ENCODE results near the gene THOP1. TPM values are rescaled to one million over a fixed set of nuclear protein-coding genes. Genes with fewer than 3 reads are reported as not detected.

Gene THOP1
- total RNA-seq, 1 experiment from 2014 or later: 85.9 TPM

DNA sequence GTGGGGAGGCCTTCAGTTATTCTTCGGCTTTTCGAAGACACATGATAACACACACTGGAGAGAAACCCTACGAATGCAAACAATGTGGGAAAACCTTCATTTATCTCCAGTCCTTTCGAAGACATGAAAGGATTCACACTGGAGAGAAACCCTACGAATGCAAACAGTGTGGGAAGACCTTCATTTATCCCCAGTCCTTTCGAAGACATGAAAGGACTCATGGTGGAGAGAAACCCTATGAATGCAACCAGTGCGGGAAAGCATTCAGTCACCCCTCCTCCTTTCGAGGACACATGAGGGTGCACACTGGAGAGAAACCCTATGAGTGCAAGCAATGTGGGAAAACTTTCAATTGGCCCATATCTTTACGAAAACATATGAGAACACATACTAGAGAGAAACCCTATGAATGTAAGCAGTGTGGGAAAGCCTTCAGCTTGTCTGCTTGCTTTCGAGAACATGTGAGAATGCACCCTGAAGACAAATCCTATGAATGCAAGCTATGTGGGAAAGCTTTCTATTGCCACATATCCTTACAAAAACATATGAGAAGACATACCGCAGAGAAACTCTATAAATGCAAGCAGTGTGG is 67.8 kb downstream of the THOP1 start:
- CTCF ChIA-PET: no interaction called here
- Mint-ChIP-seq H3K27ac (ENCODE audit: unreplicated experiment) (no peak overlapping the region), H3K36me3 (ENCODE audit: insufficient read depth, unreplicated experiment) (peaks cover 24% of the 10 kb centered on the region), H3K4me1 (ENCODE audit: low read depth, unreplicated experiment) (no peaks in the 10 kb centered on the region), H3K9me3 (ENCODE audit: low read depth, unreplicated experiment) (peaks cover 9% of the 10 kb centered on the region), H3K4me3 (ENCODE audit: low read depth, unreplicated experiment) (no peak overlapping the region), H3K27me3 (ENCODE audit: unreplicated experiment) (no peaks in the 10 kb centered on the region)
- no TSS peak for BruUV-seq (replicated peaks)
- intact Hi-C loops (cut with micrococcal nuclease; ENCODE audit: unreplicated experiment): no loop called here
- no peak for DNase-seq
- TF ChIP-seq, protein P1, sequence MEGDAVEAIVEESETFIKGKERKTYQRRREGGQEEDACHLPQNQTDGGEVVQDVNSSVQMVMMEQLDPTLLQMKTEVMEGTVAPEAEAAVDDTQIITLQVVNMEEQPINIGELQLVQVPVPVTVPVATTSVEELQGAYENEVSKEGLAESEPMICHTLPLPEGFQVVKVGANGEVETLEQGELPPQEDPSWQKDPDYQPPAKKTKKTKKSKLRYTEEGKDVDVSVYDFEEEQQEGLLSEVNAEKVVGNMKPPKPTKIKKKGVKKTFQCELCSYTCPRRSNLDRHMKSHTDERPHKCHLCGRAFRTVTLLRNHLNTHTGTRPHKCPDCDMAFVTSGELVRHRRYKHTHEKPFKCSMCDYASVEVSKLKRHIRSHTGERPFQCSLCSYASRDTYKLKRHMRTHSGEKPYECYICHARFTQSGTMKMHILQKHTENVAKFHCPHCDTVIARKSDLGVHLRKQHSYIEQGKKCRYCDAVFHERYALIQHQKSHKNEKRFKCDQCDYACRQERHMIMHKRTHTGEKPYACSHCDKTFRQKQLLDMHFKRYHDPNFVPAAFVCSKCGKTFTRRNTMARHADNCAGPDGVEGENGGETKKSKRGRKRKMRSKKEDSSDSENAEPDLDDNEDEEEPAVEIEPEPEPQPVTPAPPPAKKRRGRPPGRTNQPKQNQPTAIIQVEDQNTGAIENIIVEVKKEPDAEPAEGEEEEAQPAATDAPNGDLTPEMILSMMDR (IDR thresholded peaks at IDR 0.05; ENCODE audit: unreplicated experiment): no peak

DNA sequence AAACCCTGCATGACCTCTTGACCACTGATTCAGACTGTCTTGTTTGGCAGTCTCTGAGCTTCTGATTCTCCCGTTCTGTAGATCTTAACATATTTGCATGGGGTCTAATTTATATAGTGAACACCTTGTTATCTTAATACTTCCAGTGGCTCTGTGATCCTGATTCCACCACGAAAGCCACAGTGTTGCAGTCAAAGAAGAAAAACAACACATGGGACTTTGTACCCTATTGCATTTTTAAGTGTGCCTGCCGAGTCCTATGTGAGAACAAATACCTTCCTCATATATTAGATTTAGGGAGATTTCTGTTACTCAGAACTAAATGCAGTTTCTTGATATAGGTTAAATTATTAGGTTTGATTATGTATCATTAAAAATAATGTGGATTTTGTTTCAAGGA is 69.5 kb downstream of the THOP1 start:
- Mint-ChIP-seq H3K4me3 (ENCODE audit: low read depth, unreplicated experiment) (no peak overlapping the region), H3K4me1 (ENCODE audit: low read depth, unreplicated experiment) (no peaks in the 10 kb centered on the region), H3K27me3 (ENCODE audit: unreplicated experiment) (no peaks in the 10 kb centered on the region), H3K36me3 (ENCODE audit: insufficient read depth, unreplicated experiment) (peaks cover 24% of the 10 kb centered on the region), H3K27ac (ENCODE audit: unreplicated experiment) (no peak overlapping the region), H3K9me3 (ENCODE audit: low read depth, unreplicated experiment) (peaks cover 12% of the 10 kb centered on the region)
- no TSS peak for BruUV-seq (replicated peaks)
- CTCF ChIA-PET: interaction anchor here (0.6 kb wide), 1 partner anchor 476 kb away, joined by 9 read pairs; no protein-coding TSS in a partner anchor
- no peak for DNase-seq
- intact Hi-C loops (cut with micrococcal nuclease; ENCODE audit: unreplicated experiment): no loop called here
- TF ChIP-seq, protein P1 (IDR thresholded peaks at IDR 0.05; ENCODE audit: unreplicated experiment): no peak

DNA sequence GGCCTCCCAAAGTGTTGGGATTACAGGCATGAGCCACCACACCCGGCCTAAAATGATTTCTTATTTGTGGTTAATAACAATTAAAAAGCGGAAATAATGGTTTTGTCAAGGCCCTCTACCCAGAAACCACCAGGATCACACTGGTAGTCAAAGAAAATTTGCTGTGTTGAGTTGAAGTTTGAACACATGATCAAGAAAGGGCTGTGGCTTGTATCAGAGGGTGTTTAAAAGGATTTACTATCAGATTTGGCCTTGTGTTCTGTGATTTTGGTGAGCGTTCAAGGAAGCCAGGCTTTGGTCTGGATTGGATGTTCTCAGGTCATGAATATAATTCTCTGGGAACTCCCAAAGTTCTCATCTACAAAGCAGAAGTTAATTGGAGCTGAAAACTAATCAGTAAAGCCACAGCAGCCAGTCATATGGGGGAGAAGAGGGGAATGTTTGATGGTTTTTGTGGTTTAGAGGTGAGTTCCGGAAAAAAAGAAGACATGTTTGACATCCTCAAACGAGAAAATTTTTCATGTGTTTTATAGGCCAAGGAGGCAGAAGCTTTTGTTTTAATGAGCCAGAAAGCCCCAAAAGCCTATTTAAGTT is 71.3 kb downstream of the THOP1 start:
- H3K4me3 Mint-ChIP-seq (ENCODE audit: low read depth, unreplicated experiment): no peak overlapping the region
- no peak overlapping the region for H3K27ac Mint-ChIP-seq (ENCODE audit: unreplicated experiment)
- peaks cover 14% of the 10 kb centered on the region for H3K36me3 Mint-ChIP-seq (ENCODE audit: insufficient read depth, unreplicated experiment)
- CTCF ChIA-PET: no interaction called here
- TF ChIP-seq, protein P1 (IDR thresholded peaks at IDR 0.05; ENCODE audit: unreplicated experiment): no peak
- intact Hi-C loops (cut with micrococcal nuclease; ENCODE audit: unreplicated experiment): no loop called here
- no TSS peak for BruUV-seq (replicated peaks)
- H3K27me3 Mint-ChIP-seq (ENCODE audit: unreplicated experiment): no peaks in the 10 kb centered on the region
- peaks cover 6% of the 10 kb centered on the region for H3K9me3 Mint-ChIP-seq (ENCODE audit: low read depth, unreplicated experiment)
- no peak for DNase-seq
- no peaks in the 10 kb centered on the region for H3K4me1 Mint-ChIP-seq (ENCODE audit: low read depth, unreplicated experiment)

DNA sequence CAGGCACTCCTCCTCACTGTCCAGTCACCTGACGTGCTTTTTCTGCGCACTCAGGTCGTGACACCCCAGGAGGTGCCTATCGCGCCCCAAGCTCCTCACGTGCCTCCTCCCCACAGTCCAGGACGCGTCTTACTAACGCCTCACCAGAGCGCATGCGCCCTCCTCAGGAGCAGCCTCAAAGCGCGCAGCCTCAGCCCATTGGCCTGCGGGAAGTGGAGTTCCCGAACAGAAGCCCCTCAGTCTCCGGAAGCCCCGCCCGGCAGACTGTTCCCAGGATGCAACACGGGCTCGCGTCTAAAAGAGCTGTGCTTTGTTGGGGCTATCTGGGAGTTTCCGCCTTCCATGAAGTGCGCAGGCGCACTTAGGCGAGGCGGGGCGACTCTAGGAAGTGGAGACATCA is 73.6 kb downstream of the THOP1 start:
- Mint-ChIP-seq H3K36me3 (ENCODE audit: insufficient read depth, unreplicated experiment) (no peaks in the 10 kb centered on the region), H3K27me3 (ENCODE audit: unreplicated experiment) (no peaks in the 10 kb centered on the region), H3K9me3 (ENCODE audit: low read depth, unreplicated experiment) (peaks cover 9% of the 10 kb centered on the region), H3K27ac (ENCODE audit: unreplicated experiment) (no peak overlapping the region), H3K4me3 (ENCODE audit: low read depth, unreplicated experiment) (no peak overlapping the region), H3K4me1 (ENCODE audit: low read depth, unreplicated experiment) (no peaks in the 10 kb centered on the region)
- DNase-seq: no peak
- CTCF ChIA-PET: no interaction called here
- BruUV-seq (replicated peaks): no TSS peak
- TF ChIP-seq, protein P1 (IDR thresholded peaks at IDR 0.05; ENCODE audit: unreplicated experiment): no peak
- intact Hi-C loops (cut with micrococcal nuclease; ENCODE audit: unreplicated experiment): no loop called here
